Motor neuron (in vitro differentiated cells): ENCODE results near the gene RNF223. TPM values are rescaled to one million over a fixed set of nuclear protein-coding genes. Genes with fewer than 3 reads are reported as not detected.
A peak's percentile ranks its signal among the peaks of the same experiment; 100 is the strongest.

Experiments used
- ATAC-seq, 8 experiments: fragments of 200-7000 bp; cut with Tn5 transposase; replicated peaks in 6 of 8; 2 replicates each; pipeline ENCODE4 v1.8.0; 2021; ENCODE audit warnings: mild to moderate bottlenecking in 8 of 8, moderate library complexity in 8 of 8
- H3K27ac ChIP-seq, 2 donors: fragments of 250-450 bp; sonication (Bioruptor Pico); 2 replicates each; pipeline ENCODE4 v1.9.0; 2021; ENCODE audit warnings: antibody characterized with exemption in 2 of 2, mild to moderate bottlenecking in 2 of 2, moderate library complexity in 1 of 2
- H3K4me1 ChIP-seq, 2 donors: fragments of 250-450 bp; sonication (Bioruptor Pico); replicated peaks in 1 of 2; 2 replicates each; pipeline ENCODE4 v1.6.1; 2021; ENCODE audit warnings: antibody characterized with exemption in 2 of 2, mild to moderate bottlenecking in 2 of 2, moderate library complexity in 1 of 2
- H3K4me3 ChIP-seq, 5 donors: fragments of 250-450 bp; sonication (Bioruptor Pico); 2 replicates each; pipeline ENCODE4 v1.9.0; 2021; ENCODE audit warnings: antibody characterized with exemption in 5 of 5, mild to moderate bottlenecking in 5 of 5, moderate library complexity in 4 of 5
- WGBS, 10 experiments: fragments of 450-650 bp; shearing (Covaris generic); methylation state at CpG; one replicate each; pipeline ENCODE4 v1.0.0; 2022; 5-methylcytosine and 5-hydroxymethylcytosine counted together
- in situ Hi-C, 9 experiments: fragments of 400-800 bp; cut with MboI; loops; one replicate each; pipeline ENCODE4 v1.15.0; 2021; ENCODE audit warnings: low sequenced_read_pairs in 9 of 9, low pct_unique_long_range_greater_than_20kb in 2 of 9; ENCODE audit not compliant: unreplicated experiment in 9 of 9
- total RNA-seq, 8 experiments: library from RNA; unstranded; fragments of 300-600 nt; gene quantifications; 2 replicates each; pipeline versions ENCODE4 v1.2.3 to v1.2.4, GENCODE V29; 2022

The RNF223 gene
- total RNA-seq, 8 experiments from 2014 or later: 0.05 to 0.95 (median 0.13) TPM; not detected in 4

- H3K4me1 ChIP-seq: peaks cover 0 to 1% of the 10 kb centered on the region in 2 donors
- H3K27ac ChIP-seq: no peak overlapping the region
- 60 to 100% (median 96%) methylated on average over 1 to 19 of the region's 22 CpGs; no CpG with 5 or more reads in 5 of the 10 experiments for WGBS, 10 experiments
- in situ Hi-C loops: no loop called here
- no peak for ATAC-seq
- H3K4me3 ChIP-seq: no peak overlapping the region
Measured at GRCh38 chr1:1089731-1090423, 15.8 kb upstream of the RNF223 start.

DNA sequence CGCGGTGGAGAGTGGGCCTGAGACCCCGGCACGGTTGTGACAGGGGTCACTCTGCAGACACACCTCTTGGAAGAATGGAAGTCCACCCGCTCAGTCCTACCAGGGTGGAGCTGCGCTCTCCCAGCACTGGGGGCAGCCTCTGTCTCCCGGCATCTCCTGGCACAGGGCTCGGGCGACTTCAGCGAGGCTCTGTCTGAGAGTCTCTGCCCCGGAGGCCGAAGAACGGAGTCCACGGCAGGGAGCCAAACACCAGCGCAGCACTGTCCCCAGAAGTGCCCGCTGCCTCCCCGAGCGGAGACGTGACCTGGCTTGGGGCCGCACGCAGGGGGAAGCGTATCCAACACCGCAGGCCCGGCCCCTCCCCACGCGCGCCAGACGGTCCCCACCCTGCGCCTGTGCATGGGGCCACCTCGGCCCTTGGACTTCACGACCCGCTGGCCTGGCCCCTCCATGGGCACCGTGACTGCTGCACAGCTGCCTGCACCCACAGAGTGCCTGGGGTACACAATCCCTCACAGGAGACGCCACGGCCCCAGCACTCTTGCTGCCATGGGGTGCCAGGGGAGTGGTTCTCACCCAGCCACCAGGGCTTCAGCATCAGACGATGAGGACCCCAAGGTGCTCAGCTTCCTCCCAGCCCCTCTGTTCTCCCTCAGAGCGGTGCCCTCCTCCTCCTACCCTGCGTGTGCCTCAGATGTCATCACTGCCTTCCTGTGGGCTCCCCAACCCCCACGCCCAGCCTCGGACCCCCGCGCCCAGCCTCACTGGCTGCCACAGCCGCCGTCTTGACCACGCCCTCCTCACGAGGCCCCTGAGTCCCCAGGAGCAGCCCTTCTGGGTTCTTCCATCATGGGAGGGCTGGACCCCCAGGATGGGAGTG lies 14.9 kb upstream of the RNF223 start:
- in situ Hi-C loops: no loop called here
- Histone ChIP-seq H3K4me1 (no peaks in the 10 kb centered on the region), H3K27ac (peak overlapping the region in 1 of 2 donors; percentile 5), H3K4me3 (no peak overlapping the region)
- no peak for ATAC-seq
- WGBS, 10 experiments: 80 to 100% (median 87%) methylated on average over 1 to 11 of the region's 46 CpGs; no CpG with 5 or more reads in 6 of the 10 experiments

- 86 to 100% (median 89%) methylated on average over 1 to 14 of the region's 39 CpGs; no CpG with 5 or more reads in 3 of the 10 experiments for WGBS, 10 experiments
- in situ Hi-C loops: no loop called here
- no peak for ATAC-seq
- H3K27ac ChIP-seq: no peak overlapping the region
- H3K4me1 ChIP-seq: no peaks in the 10 kb centered on the region
- H3K4me3 ChIP-seq: no peak overlapping the region
Measured at GRCh38 chr1:1088029-1088800, 14.1 kb upstream of the RNF223 start.

GRCh38 chr1:1087351-1088028 lies 13.4 kb upstream of the RNF223 start:
- in situ Hi-C loops: no loop called here
- no peak overlapping the region for H3K27ac ChIP-seq
- no peak overlapping the region for H3K4me3 ChIP-seq
- ATAC-seq: no peak
- H3K4me1 ChIP-seq: no peaks in the 10 kb centered on the region
- WGBS, 10 experiments: 91 to 100% (median 93%) methylated on average over 3 to 22 of the region's 38 CpGs; no CpG with 5 or more reads in 6 of the 10 experiments

DNA sequence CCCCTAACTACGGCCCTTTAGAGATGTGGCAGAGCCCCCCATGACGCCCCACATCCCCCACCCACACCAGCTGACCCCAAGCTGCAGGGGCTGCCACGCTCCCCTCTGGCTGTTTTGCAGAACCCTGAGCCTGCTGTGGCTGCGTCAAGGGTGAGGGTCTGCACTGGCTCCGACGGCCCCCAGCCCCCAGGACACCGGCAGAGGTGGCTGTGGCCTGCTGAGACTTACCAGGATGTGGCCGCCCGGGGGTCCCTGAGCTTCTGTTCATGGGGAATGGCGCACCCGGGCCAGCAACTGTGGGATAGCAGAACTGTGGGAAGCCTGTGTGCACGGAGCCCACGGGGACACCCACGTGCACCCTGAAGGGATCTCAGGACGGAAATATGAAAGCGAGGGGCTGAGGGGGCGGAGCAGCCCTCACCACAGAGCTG lies 12.8 kb upstream of the RNF223 start:
- in situ Hi-C loops: no loop called here
- 89 to 95% methylated on average over 3 to 6 of the region's 17 CpGs; no CpG with 5 or more reads in 8 of the 10 experiments for WGBS, 10 experiments
- Histone ChIP-seq H3K4me3 (no peak overlapping the region), H3K27ac (no peak overlapping the region), H3K4me1 (no peaks in the 10 kb centered on the region)
- ATAC-seq: no peak

GRCh38 chr1:1085911-1086841 lies 12.1 kb upstream of the RNF223 start:
- in situ Hi-C loops: no loop called here
- no peak overlapping the region for H3K4me3 ChIP-seq
- H3K27ac ChIP-seq: no peak overlapping the region
- no peak for ATAC-seq
- 88 to 100% (median 93%) methylated on average over 5 to 21 of the region's 38 CpGs; no CpG with 5 or more reads in 6 of the 10 experiments for WGBS, 10 experiments
- peaks cover 0 to under 1% of the 10 kb centered on the region in 2 donors for H3K4me1 ChIP-seq

GRCh38 chr1:1085171-1085841 lies 11.2 kb upstream of the RNF223 start:
- in situ Hi-C loops: no loop called here
- WGBS, 10 experiments: 58 to 100% (median 87%) methylated on average over 2 to 11 of the region's 30 CpGs; no CpG with 5 or more reads in 5 of the 10 experiments
- Histone ChIP-seq H3K4me1 (peaks cover 2 to 5% of the 10 kb centered on the region in 2 donors), H3K4me3 (no peak overlapping the region), H3K27ac (no peak overlapping the region)
- no peak for ATAC-seq

- 77 to 100% (median 93%) methylated on average over 2 to 12 of the region's 38 CpGs; no CpG with 5 or more reads in 5 of the 10 experiments for WGBS, 10 experiments
- in situ Hi-C loops: no loop called here
Measured at GRCh38 chr1:1084372-1085170, 10.5 kb upstream of the RNF223 start.

GRCh38 chr1:1083416-1084371 lies 9.6 kb upstream of the RNF223 start:
- ATAC-seq: no peak
- WGBS, 10 experiments: 82 to 89% (median 87%) methylated on average over 3 to 29 of the region's 43 CpGs; no CpG with 5 or more reads in 7 of the 10 experiments
- H3K4me3 ChIP-seq: no peak overlapping the region
- H3K27ac ChIP-seq: no peak overlapping the region
- H3K4me1 ChIP-seq: peaks cover 12 to 16% of the 10 kb centered on the region in 2 donors
- in situ Hi-C loops: no loop called here

More at GRCh38 chr1:1084372-1085170, 10.5 kb upstream of the RNF223 start:
- Histone ChIP-seq H3K4me1 (peaks cover 9 to 13% of the 10 kb centered on the region in 2 donors), H3K4me3 (no peak overlapping the region), H3K27ac (no peak overlapping the region)
- no peak for ATAC-seq
